ENCODE data around the gene UBL4B. TPM values are rescaled to one million over a fixed set of nuclear protein-coding genes. Genes with fewer than 3 reads are reported as not detected.
A peak's percentile ranks its signal among the peaks of the same experiment; 100 is the strongest.

Gene UBL4B
- total and polyA plus RNA-seq, 2 donors (not counting 3 experiments of a cell fraction or from before 2014, with no cell fraction given), result not detected

DNA sequence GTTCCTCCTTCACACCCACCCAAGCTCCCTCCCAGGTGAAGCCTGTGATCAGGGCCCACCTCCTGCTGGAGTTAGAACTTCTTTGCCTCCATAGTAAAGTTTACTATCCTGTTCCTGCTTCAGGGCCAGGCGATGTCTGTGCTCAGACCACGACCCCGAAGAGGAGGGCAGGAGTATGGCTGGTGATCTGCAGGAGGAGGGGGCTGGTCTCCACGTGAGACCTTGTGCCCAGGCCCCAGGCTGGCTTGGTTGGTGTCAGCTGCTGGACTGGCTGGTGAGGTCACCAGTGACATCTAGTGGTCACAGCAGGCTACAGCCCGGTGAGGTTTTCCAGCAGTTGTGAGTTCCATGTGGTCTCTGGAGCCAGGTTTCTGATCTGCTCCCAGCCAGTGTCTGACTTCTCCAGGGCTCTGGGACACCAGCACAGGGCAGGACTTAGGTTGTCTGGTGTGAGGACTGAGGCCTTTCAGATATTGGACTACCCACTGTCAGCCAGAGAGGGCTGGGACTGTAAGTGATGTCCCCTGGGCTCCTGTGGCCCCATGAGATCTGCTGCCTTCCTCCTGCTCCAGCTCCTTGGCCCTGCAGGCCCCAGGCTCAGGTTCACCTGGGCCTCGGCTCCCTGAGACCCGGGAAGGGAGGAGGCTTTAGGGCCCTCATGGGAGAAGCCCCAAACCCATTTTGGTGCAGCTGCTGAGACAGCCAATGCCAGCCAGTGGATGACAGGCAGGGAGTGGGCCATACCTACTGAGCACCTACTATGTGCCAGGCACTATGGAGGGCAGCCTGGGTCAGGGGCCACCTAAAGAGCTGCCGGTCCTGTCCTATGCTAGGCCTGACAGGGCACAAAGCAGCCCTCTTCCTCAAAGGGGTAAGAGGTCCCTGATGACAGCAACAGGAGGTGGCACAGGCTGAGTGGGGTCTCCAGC, 6.0 kb upstream of the UBL4B start:
- intact Hi-C loops (cut with micrococcal nuclease) (loop anchor here (1.0 kb wide), 3 partner anchors 18 to 77 kb away; no protein-coding TSS in a partner anchor), dilution Hi-C loops (cut with MboI; ENCODE audit: extremely low pct_ligation_motif_present, low sequenced_read_pairs) (no loop called here)
- BruUV-seq (replicated peaks), result no TSS peak
- Histone ChIP-seq H3K4me3 (replicated peaks in 1 of 3; ENCODE audit: insufficient read depth in 1 of 3, low read depth in 1 of 3, low read length in 3 of 3) (no peak overlapping the region), H3K9ac (replicated peaks; ENCODE audit: extremely low read depth, insufficient read depth, low read length) (no peak overlapping the region), H4K20me1 (replicated peaks; ENCODE audit: control insufficient read depth, extremely low read depth, insufficient read depth, low read length) (no peaks in the 10 kb centered on the region), H3K27me3 (ENCODE audit: control insufficient read depth in 2 of 2, insufficient read depth in 2 of 2, low read length in 2 of 2) (peaks cover 0 to 3% of the 10 kb centered on the region in 2 experiments), H3K4me2 (ENCODE audit: insufficient read depth, low read length) (no peak overlapping the region), H3K9me3 (replicated peaks; ENCODE audit: control insufficient read depth, insufficient read depth, low read length) (no peaks in the 10 kb centered on the region), H2AFZ (ENCODE audit: low read depth, low read length) (no peak overlapping the region), H3K27ac (ENCODE audit: insufficient read depth, low read depth, low read length) (no peak overlapping the region), H3K36me3 (ENCODE audit: control insufficient read depth in 2 of 2, extremely low read depth in 1 of 2, insufficient read depth in 2 of 2, low read length in 2 of 2) (no peaks in the 10 kb centered on the region), H3K9me1 (replicated peaks; ENCODE audit: control insufficient read depth, extremely low read depth, insufficient read depth, low read length) (no peaks in the 10 kb centered on the region), H3K79me2 (ENCODE audit: control insufficient read depth, insufficient read depth, low read length) (no peaks in the 10 kb centered on the region), H3K4me1 (ENCODE audit: control insufficient read depth, extremely low read depth, insufficient read depth, low read length) (peaks cover 3% of the 10 kb centered on the region)
- POLR2A ChIA-PET, result no interaction called here
- no peak for TF ChIP-seq EZH2 (IDR thresholded peaks at IDR 0.05; ENCODE audit: borderline replicate concordance, low read depth, low read length, severe bottlenecking)
- TF ChIP-seq, protein P1, sequence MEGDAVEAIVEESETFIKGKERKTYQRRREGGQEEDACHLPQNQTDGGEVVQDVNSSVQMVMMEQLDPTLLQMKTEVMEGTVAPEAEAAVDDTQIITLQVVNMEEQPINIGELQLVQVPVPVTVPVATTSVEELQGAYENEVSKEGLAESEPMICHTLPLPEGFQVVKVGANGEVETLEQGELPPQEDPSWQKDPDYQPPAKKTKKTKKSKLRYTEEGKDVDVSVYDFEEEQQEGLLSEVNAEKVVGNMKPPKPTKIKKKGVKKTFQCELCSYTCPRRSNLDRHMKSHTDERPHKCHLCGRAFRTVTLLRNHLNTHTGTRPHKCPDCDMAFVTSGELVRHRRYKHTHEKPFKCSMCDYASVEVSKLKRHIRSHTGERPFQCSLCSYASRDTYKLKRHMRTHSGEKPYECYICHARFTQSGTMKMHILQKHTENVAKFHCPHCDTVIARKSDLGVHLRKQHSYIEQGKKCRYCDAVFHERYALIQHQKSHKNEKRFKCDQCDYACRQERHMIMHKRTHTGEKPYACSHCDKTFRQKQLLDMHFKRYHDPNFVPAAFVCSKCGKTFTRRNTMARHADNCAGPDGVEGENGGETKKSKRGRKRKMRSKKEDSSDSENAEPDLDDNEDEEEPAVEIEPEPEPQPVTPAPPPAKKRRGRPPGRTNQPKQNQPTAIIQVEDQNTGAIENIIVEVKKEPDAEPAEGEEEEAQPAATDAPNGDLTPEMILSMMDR (IDR thresholded peaks at IDR 0.05; ENCODE audit: extremely low read depth in 1 of 2, insufficient read depth in 1 of 2, low read depth in 1 of 2, low read length in 2 of 2), result peak; percentile 80 to 96
- TF ChIP-seq, protein P2, sequence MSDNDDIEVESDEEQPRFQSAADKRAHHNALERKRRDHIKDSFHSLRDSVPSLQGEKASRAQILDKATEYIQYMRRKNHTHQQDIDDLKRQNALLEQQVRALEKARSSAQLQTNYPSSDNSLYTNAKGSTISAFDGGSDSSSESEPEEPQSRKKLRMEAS (IDR thresholded peaks at IDR 0.05; ENCODE audit: insufficient read depth, insufficient read length), result peak; percentile 36
- FAIRE-seq (peak; percentile 92), DNase-seq (ENCODE audit: low read depth, low spot score) (peak; percentile 65)
- CTCF ChIA-PET, result interaction anchor here (0.6 to 13.7 kb wide), 17 partner anchors 10 to 607 kb away, joined by 3 to 272 read pairs (median 4); partner anchors contain the start of gene STRIP1

All from endothelial cell of umbilical vein (primary cell).